Adrenal gland (tissue), 12 donors: ENCODE measurements around the gene TOX2. TPM values are rescaled to one million over a fixed set of nuclear protein-coding genes. Genes with fewer than 3 reads are reported as not detected.

Experiments
- DNase-seq, 7 donors: peaks; one replicate each; pipeline ENCODE4 v3.0.0-alpha.2; 2019 to 2020
- H3K27ac ChIP-seq, 5 donors: fragments of 200-600 bp; sonication (generic) in 4 of 5; 1 replicate in 3 of 5; 2 replicates in 2 of 5; pipeline versions ENCODE4 v1.5.1 to v1.8.0; 2016 to 2020; ENCODE audit warnings: mild to moderate bottlenecking in 1 of 5
- H3K27me3 ChIP-seq: fragments of 200-600 bp; 2 replicates; pipeline ENCODE4 v1.8.0; 2021
- H3K36me3 ChIP-seq, 2 donors: fragments of 200-600 bp; replicated peaks in 1 of 2; 1 replicate in 1 of 2; 2 replicates in 1 of 2; pipeline versions ENCODE4 v1.5.1 to v1.8.0; 2018 to 2022
- H3K4me1 ChIP-seq, 2 donors: fragments of 200-600 bp; replicated peaks in 1 of 2; 1 replicate in 1 of 2; 2 replicates in 1 of 2; pipeline versions ENCODE4 v1.5.1 to v1.8.0; 2018 to 2021
- H3K4me3 ChIP-seq, 4 donors: fragments of 200-600 bp; sonication (generic) in 3 of 4; one replicate each; pipeline ENCODE4 v1.5.1; 2016 to 2018
- H3K9me3 ChIP-seq, 3 donors: fragments of 200-600 bp; sonication (generic) in 1 of 3; replicated peaks in 1 of 3; 1 replicate in 2 of 3; 2 replicates in 1 of 3; pipeline versions ENCODE4 v1.5.1 to v1.8.0; 2016 to 2021
- POLR2A ChIP-seq, 2 donors: fragments of 450-650 bp; IDR thresholded peaks; one replicate each; pipeline ENCODE4 v1.6.1; 2017; ENCODE audit warnings: antibody characterized with exemption in 2 of 2, mild to moderate bottlenecking in 2 of 2, moderate library complexity in 1 of 2
- WGBS, 4 donors: extraction: QIAGEN DNeasy Blood & Tissue Kit in 2 of 4; methylation state at CpG; one replicate each; pipeline versions ENCODE4 v1.1.5 to v1.1.7; 2013 to 2017; 5-methylcytosine and 5-hydroxymethylcytosine counted together
- intact Hi-C, 2 donors: fragments of 100-400 bp; cut with DNase I; formaldehyde crosslinking; loops; one replicate each; pipeline versions ENCODE4 v1.14.1 to v1.15.0; 2022 to 2023
- polyA plus RNA-seq, 3 donors: library from polyadenylated mRNA; stranded (reverse); fragments of 200-250 nt in 2 of 3; fragments of 350-450 nt in 1 of 3; fragmentation: Illumina TruSeq in 1 of 3; extraction: RNeasy Lipid Tissue Mini Kit (QIAGEN cat#74804) in 1 of 3; gene quantifications; one replicate each; pipeline ENCODE4 v1.2.3, GENCODE V29; 2013 to 2014
- total RNA-seq, 9 donors: library from RNA; depleted of rRNA in 4 of 9; stranded (reverse); fragments of >200 nt in 4 of 9; fragments of 120-200 nt in 1 of 9; fragmentation: NEBNext Ultra II Directional in 1 of 9; extraction: Animal tissue kit (Norgen Biotek cat#: 25700) in 1 of 9; gene quantifications; one replicate each; pipeline versions ENCODE4 v1.1.0 to v1.2.4, GENCODE V29; 2013 to 2023
- TF ChIP-seq, protein P1 (sequence below), 6 experiments: fragments of 450-650 bp in 4 of 6; fragments of 200-600 bp in 2 of 6; sonication (generic) in 1 of 6; IDR thresholded peaks; 1 replicate in 5 of 6; 2 replicates in 1 of 6; pipeline versions ENCODE4 v1.5.1 to v1.8.0; 2016 to 2021; ENCODE audit warnings: antibody characterized with exemption in 6 of 6, mild to moderate bottlenecking in 2 of 6, moderate library complexity in 1 of 6
- donor health status: healthy with polysubstance abuse.
- donor health status: Bipolar disorder and iron deficiency.
- donor health status: DM: yes; HTN: yes; CAD: no.
- donor health status: DM: no; HTN: no; CAD: no.
- donor health status: DM: no; HTN: no; CAD: no.
- donor health status: DM: yes; HTN: yes; CAD: no.

Gene TOX2
- total and polyA plus RNA-seq, 12 donors, result 0.33 to 7.6 (median 2.8) TPM

DNA sequence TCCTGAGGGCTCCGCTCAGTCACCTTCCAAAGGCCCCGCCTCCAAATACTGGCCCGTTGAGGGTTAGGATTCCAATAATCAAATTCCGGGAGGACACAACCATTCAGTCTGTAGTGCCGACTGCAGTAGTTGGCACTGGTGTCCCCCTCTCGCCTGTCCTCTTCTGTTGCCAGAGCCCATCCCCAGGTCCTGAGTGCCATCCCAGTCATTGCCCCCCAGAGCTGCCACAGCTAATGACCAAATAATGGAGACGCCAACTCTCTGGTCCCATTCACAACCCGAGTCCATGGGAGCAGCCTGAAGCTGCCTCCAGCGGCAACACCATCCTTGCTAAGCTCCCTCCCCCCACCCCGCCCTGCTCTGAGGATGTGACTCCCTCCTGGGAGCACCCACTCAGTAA lies 156.4 kb downstream of the TOX2 start:
- TF ChIP-seq POLR2A (IDR thresholded peaks at IDR 0.05), result no peak
- TF ChIP-seq, protein P1, sequence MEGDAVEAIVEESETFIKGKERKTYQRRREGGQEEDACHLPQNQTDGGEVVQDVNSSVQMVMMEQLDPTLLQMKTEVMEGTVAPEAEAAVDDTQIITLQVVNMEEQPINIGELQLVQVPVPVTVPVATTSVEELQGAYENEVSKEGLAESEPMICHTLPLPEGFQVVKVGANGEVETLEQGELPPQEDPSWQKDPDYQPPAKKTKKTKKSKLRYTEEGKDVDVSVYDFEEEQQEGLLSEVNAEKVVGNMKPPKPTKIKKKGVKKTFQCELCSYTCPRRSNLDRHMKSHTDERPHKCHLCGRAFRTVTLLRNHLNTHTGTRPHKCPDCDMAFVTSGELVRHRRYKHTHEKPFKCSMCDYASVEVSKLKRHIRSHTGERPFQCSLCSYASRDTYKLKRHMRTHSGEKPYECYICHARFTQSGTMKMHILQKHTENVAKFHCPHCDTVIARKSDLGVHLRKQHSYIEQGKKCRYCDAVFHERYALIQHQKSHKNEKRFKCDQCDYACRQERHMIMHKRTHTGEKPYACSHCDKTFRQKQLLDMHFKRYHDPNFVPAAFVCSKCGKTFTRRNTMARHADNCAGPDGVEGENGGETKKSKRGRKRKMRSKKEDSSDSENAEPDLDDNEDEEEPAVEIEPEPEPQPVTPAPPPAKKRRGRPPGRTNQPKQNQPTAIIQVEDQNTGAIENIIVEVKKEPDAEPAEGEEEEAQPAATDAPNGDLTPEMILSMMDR (IDR thresholded peaks at IDR 0.05), result no peak
- no peak overlapping the region for H3K4me3 ChIP-seq
- H3K4me1 ChIP-seq, result peaks cover 0 to 7% of the 10 kb centered on the region in 2 donors
- no peak overlapping the region for H3K27ac ChIP-seq
- intact Hi-C loops, result no loop called here
- H3K36me3 ChIP-seq, result no peaks in the 10 kb centered on the region
- WGBS, 4 donors, result 84 to 90% (median 88%) methylated on average over 8 to 10 of the region's 10 CpGs
- peak in 1 of 7 donors; percentile 25 for DNase-seq
- no peaks in the 10 kb centered on the region for H3K9me3 ChIP-seq
- no peaks in the 10 kb centered on the region for H3K27me3 ChIP-seq

DNA sequence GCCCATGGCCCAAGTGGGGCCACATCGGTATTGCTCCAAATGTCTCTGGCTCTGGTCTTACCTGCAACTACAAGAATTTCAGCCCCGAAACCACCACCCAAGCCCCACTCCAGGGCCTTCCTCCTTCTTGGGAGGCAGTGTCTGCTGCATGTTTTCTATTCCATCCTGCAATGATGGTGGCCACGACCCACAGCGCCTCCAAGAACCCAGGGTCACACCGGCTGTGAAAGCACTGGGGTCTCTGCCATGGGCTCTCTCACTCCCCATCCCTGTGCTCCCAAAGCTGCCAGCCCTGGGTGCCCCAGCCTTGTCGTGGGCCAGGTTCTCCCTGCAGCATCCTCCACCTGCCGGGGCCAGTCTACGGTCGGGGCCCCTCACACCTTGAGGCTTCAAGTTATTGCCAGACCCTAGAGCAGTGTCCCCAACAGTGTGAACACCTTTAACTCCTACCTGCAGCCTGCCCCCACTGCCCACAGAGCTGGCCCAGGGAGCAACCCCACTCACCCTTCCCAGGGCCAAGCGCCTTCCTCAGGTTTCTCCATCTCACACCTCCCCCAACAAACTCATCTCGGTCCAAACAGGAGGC lies 157.0 kb downstream of the TOX2 start:
- H3K4me3 ChIP-seq, result no peak overlapping the region
- TF ChIP-seq, protein P1 (IDR thresholded peaks at IDR 0.05), result no peak
- no peak for TF ChIP-seq POLR2A (IDR thresholded peaks at IDR 0.05)
- 76 to 88% (median 80%) methylated on average over 6 to 11 of the region's 11 CpGs for WGBS, 4 donors
- no peak overlapping the region for H3K27ac ChIP-seq
- peaks cover 0 to 7% of the 10 kb centered on the region in 2 donors for H3K4me1 ChIP-seq
- no peaks in the 10 kb centered on the region for H3K9me3 ChIP-seq
- intact Hi-C loops, result no loop called here
- H3K36me3 ChIP-seq, result no peaks in the 10 kb centered on the region
- H3K27me3 ChIP-seq, result no peaks in the 10 kb centered on the region
- peak in 1 of 7 donors; percentile 36 for DNase-seq

DNA sequence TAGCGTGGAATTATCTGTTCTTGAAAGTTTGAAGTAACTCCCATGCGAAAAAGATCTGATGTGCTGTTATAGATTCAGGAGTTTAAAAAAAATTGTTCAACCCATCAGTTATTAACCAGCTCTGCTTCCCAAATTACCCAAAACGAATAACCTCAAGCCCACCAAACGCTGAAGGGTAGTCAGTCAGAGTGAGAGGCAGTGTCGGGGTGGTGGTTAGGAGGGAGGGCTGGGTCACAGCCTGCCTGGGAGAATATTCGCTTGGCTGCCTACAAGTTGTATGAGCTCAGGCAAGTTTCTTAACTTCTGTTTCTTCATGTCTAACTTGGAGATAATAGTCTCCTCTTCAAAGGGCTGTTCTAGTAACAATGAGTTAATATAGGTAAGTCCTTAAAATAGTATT lies 157.7 kb downstream of the TOX2 start:
- whole genome bisulfite sequencing, 4 donors, result 53 to 61% (median 57%) methylated on average over 6 of the region's 6 CpGs
- intact Hi-C loops, result no loop called here
- Histone ChIP-seq H3K4me3 (no peak overlapping the region), H3K36me3 (no peaks in the 10 kb centered on the region), H3K4me1 (peaks cover 0 to 7% of the 10 kb centered on the region in 2 donors), H3K27ac (no peak overlapping the region), H3K9me3 (no peaks in the 10 kb centered on the region), H3K27me3 (no peaks in the 10 kb centered on the region)
- TF ChIP-seq, protein P1 (IDR thresholded peaks at IDR 0.05), result no peak
- no peak for TF ChIP-seq POLR2A (IDR thresholded peaks at IDR 0.05)
- DNase-seq, result peak in 1 of 7 donors; percentile 34

DNA sequence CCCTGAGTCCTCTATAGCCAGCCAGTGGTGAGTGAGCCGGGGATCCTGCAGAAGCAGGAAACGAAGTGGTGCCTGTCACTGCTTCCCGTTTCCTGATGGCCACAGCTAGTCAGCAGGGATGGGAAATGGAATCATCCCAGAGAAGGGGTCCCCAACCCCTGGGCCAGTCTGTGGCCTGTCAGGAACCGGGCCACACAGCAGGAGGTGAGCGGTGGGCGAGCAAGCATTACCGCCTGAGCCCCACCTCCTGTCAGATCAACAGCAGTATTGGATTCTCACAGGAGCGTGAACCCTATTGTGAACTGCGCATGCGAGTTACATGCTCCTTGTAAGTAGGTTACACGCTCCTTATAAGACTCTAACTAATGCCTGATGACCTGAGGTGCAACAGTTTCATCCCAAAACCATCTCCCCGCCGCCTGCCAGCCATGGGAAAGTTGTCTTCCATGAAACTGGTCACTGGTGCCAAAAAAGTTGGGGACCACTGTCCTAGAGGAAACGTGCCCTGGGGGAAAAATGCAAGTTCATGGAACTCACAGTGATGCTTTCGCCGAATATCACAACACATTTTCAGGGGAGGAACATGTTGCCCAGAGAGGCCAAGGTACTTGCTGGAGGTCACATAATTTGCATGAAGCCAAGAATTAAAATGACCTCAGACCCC lies 158.5 kb downstream of the TOX2 start:
- WGBS, 4 donors, result 67 to 85% (median 74%) methylated on average over 12 to 16 of the region's 16 CpGs
- no peaks in the 10 kb centered on the region for H3K9me3 ChIP-seq
- no peaks in the 10 kb centered on the region for H3K36me3 ChIP-seq
- DNase-seq, result peak in 2 of 7 donors; percentile 10 to 43
- H3K27me3 ChIP-seq, result no peaks in the 10 kb centered on the region
- H3K4me3 ChIP-seq, result no peak overlapping the region
- TF ChIP-seq POLR2A (IDR thresholded peaks at IDR 0.05), result no peak
- TF ChIP-seq, protein P1 (IDR thresholded peaks at IDR 0.05), result no peak
- no peak overlapping the region for H3K27ac ChIP-seq
- intact Hi-C loops, result no loop called here
- peaks cover 0 to 7% of the 10 kb centered on the region in 2 donors for H3K4me1 ChIP-seq
